Neural progenitor cell (in vitro differentiated cells): Measurements from ENCODE around the gene RRAS2.

Source experiments
- CTCF ChIP-seq: fragments of 200-600 bp; sonication (generic); IDR thresholded peaks from 2 replicates; pipeline ENCODE4 v1.5.1; 2017; ENCODE audit warnings: antibody characterized with exemption, mild to moderate bottlenecking
- EZH2 ChIP-seq: fragments of 200-600 bp; sonication (generic); IDR thresholded peaks from 2 replicates; pipeline ENCODE4 v1.6.1; 2017; ENCODE audit warnings: antibody characterized with exemption, mild to moderate bottlenecking, moderate library complexity
- EZH2phosphoT487 ChIP-seq: fragments of 200-600 bp; sonication (generic); IDR thresholded peaks from 2 replicates; pipeline ENCODE4 v1.6.1; 2017; ENCODE audit warnings: antibody characterized with exemption

- no peak for TF ChIP-seq CTCF
- no peak for TF ChIP-seq EZH2
- no peak for TF ChIP-seq EZH2phosphoT487
These were observed 28.0 kb upstream of the RRAS2 start for GRCh38 chr11:14386895-14387480.
